Activated CD8-positive, alpha-beta T cell treated with anti-CD3 and anti-CD28 coated beads for 36 hours (primary cell): ENCODE data around the gene BDNF. TPM values are rescaled to one million over a fixed set of nuclear protein-coding genes. Genes with fewer than 3 reads are reported as not detected.
"Not testable (repeated sequence)": the region's sequence is repeated elsewhere in the genome, so short reads cannot be mapped to it uniquely, and the experiment has no call there.

Source experiments
- ATAC-seq: fragments of 200-7000 bp; cut with Tn5 transposase; one replicate; pipeline ENCODE4 v1.10.0; 2021; ENCODE audit warnings: mild to moderate bottlenecking, moderate library complexity
- CTCF ChIA-PET: fragments of 350-600 bp; sonication (Branson Sonifier 250); formaldehyde crosslinking; loops from one replicate; lab custom pipeline; 2021; ENCODE audit warnings: antibody characterized with exemption; lab: Charles Lee
- POLR2A ChIA-PET: fragments of 350-600 bp; sonication (Branson Sonifier 250); formaldehyde crosslinking; loops from one replicate; lab custom pipeline; 2021; ENCODE audit warnings: antibody characterized with exemption; lab: Charles Lee
- DNase-seq: peaks from one replicate; pipeline ENCODE4 v3.0.0-alpha.2; 2020
- H3K27ac Mint-ChIP-seq: one replicate; pipeline ENCODE4 v1.8.0; 2021; ENCODE audit warnings: mild to moderate bottlenecking, mixed read lengths
- H3K27me3 Mint-ChIP-seq: one replicate; pipeline ENCODE4 v1.8.0; 2021; ENCODE audit warnings: mixed read lengths
- H3K36me3 Mint-ChIP-seq: one replicate; pipeline ENCODE4 v1.8.0; 2021; ENCODE audit warnings: low read depth, mixed read lengths
- H3K4me1 Mint-ChIP-seq: one replicate; pipeline ENCODE4 v1.8.0; 2021; ENCODE audit warnings: low read depth, mixed read lengths
- H3K4me3 Mint-ChIP-seq: one replicate; pipeline ENCODE4 v1.8.0; 2021; ENCODE audit warnings: mild to moderate bottlenecking, moderate library complexity, mixed read lengths
- H3K9me3 Mint-ChIP-seq: one replicate; pipeline ENCODE4 v1.8.0; 2021; ENCODE audit warnings: mixed read lengths
- CTCF ChIP-seq: fragments of 200-600 bp; IDR thresholded peaks from one replicate; pipeline ENCODE4 v1.8.0; 2022; ENCODE audit warnings: antibody characterized with exemption, mild to moderate bottlenecking
- intact Hi-C: fragments of 100-400 bp; cut with micrococcal nuclease; formaldehyde crosslinking; loops from one replicate; pipeline ENCODE4 v1.10.0; 2022
- total RNA-seq, 2 experiments: library from RNA; stranded (reverse); gene quantifications; one replicate each; pipeline ENCODE4 v1.2.3, GENCODE V29; 2021

The BDNF gene
- total RNA-seq, 2 experiments from 2014 or later = not detected

DNA sequence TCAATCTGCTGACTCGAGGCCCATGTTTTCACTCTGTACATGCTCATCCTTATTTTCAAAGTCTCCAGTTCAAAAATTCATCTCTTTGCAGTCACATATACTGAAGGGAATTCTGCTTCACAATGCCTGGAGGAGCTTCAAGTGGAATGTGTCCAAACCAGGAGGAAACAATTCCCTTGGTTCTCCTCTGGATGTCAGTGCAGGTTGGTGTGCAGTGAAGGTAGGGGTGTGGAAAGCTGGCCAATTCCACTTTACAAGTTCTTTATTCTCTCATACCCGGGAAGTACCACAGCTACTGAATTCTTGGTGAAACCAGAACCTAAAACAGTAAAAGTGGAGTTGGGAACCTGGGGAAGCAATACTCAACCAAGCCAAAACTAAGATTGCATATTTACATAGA is 57.3 kb downstream of the BDNF start:
- intact Hi-C loops = no loop called here
- CTCF ChIA-PET = no interaction called here
- no peak for DNase-seq
- Mint-ChIP-seq H3K27me3 (no peaks in the 10 kb centered on the region), H3K9me3 (no peaks in the 10 kb centered on the region), H3K36me3 (peaks cover 2% of the 10 kb centered on the region), H3K4me3 (no peak overlapping the region), H3K27ac (no peak overlapping the region), H3K4me1 (no peaks in the 10 kb centered on the region)
- no peak for TF ChIP-seq CTCF
- POLR2A ChIA-PET = no interaction called here
- ATAC-seq = no peak

- no peaks in the 10 kb centered on the region for H3K4me1 Mint-ChIP-seq
- ChIA-PET CTCF (no interaction called here), POLR2A (no interaction called here)
- no peak overlapping the region for H3K27ac Mint-ChIP-seq
- no peak for TF ChIP-seq CTCF
- ATAC-seq (no peak), DNase-seq (no peak)
- H3K27me3 Mint-ChIP-seq = no peaks in the 10 kb centered on the region
- intact Hi-C loops = no loop called here
- no peak overlapping the region for H3K4me3 Mint-ChIP-seq
- H3K9me3 Mint-ChIP-seq = no peaks in the 10 kb centered on the region
- H3K36me3 Mint-ChIP-seq = no peaks in the 10 kb centered on the region
Measured at GRCh38 chr11:27640954-27641353, 59.3 kb downstream of the BDNF start.

DNA sequence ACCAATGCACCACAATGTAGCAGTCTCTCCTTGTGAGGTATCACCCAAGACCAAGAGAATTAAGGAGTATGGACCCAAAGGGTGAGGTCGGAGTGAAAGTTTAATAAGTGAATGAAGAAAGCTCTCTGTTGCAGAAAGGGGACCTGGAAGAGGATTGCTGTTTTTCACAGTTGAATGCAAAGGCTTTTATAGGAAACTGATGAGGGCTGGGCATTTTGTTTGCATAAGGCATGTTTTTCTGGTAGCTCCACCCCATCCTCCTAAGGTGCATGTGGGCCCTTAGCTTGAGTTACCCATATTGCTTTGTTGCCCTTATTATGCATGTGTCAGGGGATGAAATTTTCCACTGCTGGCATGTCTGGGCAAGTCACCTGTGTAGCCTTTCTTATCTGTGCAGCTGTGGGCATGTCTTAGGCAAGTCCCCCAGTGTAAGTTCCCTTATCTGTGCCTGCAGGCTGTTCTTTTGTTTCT is 64.7 kb downstream of the BDNF start:
- H3K4me1 Mint-ChIP-seq = no peaks in the 10 kb centered on the region
- CTCF ChIA-PET = no interaction called here
- POLR2A ChIA-PET = no interaction called here
- H3K27ac Mint-ChIP-seq = no peak overlapping the region
- H3K9me3 Mint-ChIP-seq = peaks cover 4% of the 10 kb centered on the region
- no peaks in the 10 kb centered on the region for H3K36me3 Mint-ChIP-seq
- no peak for TF ChIP-seq CTCF
- no peaks in the 10 kb centered on the region for H3K27me3 Mint-ChIP-seq
- intact Hi-C loops = no loop called here
- no peak for ATAC-seq
- no peak for DNase-seq
- no peak overlapping the region for H3K4me3 Mint-ChIP-seq

DNA sequence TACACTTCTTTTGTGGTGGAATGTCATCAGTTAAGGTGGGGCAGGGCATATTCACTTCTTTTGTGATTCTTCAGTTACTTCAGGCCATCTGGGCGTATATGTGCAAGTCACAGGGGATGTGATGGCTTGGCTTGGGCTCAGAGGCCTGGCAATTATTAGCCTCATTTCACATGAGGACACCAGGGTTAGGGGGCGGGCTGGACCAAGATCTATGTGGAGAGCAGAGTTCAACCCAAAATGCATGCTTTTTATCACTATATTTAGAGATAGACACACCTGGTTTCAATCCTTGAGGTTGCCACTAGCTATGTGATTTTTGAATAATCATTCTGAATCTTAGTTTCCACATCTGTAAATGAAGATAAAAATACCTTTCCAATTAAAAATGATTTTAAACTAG is 65.5 kb downstream of the BDNF start:
- intact Hi-C loops, POLR2A ChIA-PET, H3K36me3 Mint-ChIP-seq, H3K27ac Mint-ChIP-seq, DNase-seq, ATAC-seq, H3K4me3 Mint-ChIP-seq, H3K9me3 Mint-ChIP-seq, H3K4me1 Mint-ChIP-seq, CTCF ChIA-PET, H3K27me3 Mint-ChIP-seq: not testable (repeated sequence)

- H3K9me3 Mint-ChIP-seq, ATAC-seq, H3K4me3 Mint-ChIP-seq, DNase-seq, POLR2A ChIA-PET, H3K36me3 Mint-ChIP-seq, intact Hi-C loops, CTCF ChIA-PET, H3K27me3 Mint-ChIP-seq, H3K27ac Mint-ChIP-seq, H3K4me1 Mint-ChIP-seq: not testable (repeated sequence)
Measured at GRCh38 chr11:27634282-27634681, 66.0 kb downstream of the BDNF start.

DNA sequence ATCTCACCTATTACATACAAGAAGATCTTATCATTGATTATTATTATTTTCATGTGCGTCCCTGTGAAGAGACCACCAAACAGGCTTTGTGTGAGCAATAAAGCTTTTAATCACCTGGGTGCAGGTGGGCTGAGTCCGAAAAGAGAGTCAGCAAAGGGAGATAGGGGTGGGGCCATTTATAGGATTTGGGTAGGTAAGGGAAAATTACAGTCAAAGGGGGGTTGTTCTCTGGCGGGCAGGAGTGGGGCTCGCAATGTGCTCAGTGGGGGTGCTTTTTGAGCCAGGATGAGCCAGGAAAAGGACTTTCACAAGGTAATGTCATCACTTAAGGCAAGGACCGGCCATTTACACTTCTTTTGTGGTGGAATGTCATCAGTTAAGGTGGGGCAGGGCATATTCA is 71.2 kb downstream of the BDNF start:
- H3K27ac Mint-ChIP-seq, H3K4me1 Mint-ChIP-seq, H3K9me3 Mint-ChIP-seq, POLR2A ChIA-PET, ATAC-seq, intact Hi-C loops, H3K4me3 Mint-ChIP-seq, CTCF ChIA-PET, H3K27me3 Mint-ChIP-seq, DNase-seq, H3K36me3 Mint-ChIP-seq: not testable (repeated sequence)

- intact Hi-C loops = no loop called here
- CTCF ChIA-PET = no interaction called here
- Mint-ChIP-seq H3K9me3 (no peaks in the 10 kb centered on the region), H3K27me3 (no peaks in the 10 kb centered on the region), H3K36me3 (no peaks in the 10 kb centered on the region), H3K4me1 (no peaks in the 10 kb centered on the region), H3K27ac (no peak overlapping the region), H3K4me3 (no peak overlapping the region)
- no peak for DNase-seq
- POLR2A ChIA-PET = no interaction called here
- no peak for TF ChIP-seq CTCF
- ATAC-seq = no peak
Measured at GRCh38 chr11:27627979-27628378, 72.3 kb downstream of the BDNF start.
